ENCODE data around the gene ICAM5. TPM values are rescaled to one million over a fixed set of nuclear protein-coding genes. Genes with fewer than 3 reads are reported as not detected.

The ICAM5 gene
- polyA plus RNA-seq, 1 donor from 2014 or later = 4.1 TPM

- Histone ChIP-seq H3K79me2 (replicated peaks; ENCODE audit: insufficient read depth, low read length) (no peaks in the 10 kb centered on the region), H4K20me1 (ENCODE audit: insufficient read depth) (no peaks in the 10 kb centered on the region), H3K27ac (ENCODE audit: low read length) (no peak overlapping the region), H2AFZ (ENCODE audit: low read depth, low read length) (no peak overlapping the region), H3K27me3 (ENCODE audit: insufficient read depth, low read depth, low read length) (no peaks in the 10 kb centered on the region), H3K4me3 (ENCODE audit: low read length) (no peak overlapping the region), H3K9me2 (ENCODE audit: insufficient read depth, low read length) (no peaks in the 10 kb centered on the region), H3K4me2 (ENCODE audit: low read length) (no peak overlapping the region), H3K36me3 (ENCODE audit: insufficient read depth, low read length) (no peaks in the 10 kb centered on the region), H3K9me3 (ENCODE audit: low read length) (no peaks in the 10 kb centered on the region), H3K9ac (ENCODE audit: low read length) (no peak overlapping the region), H3F3A (ENCODE audit: insufficient read depth, low read length, poor library complexity, severe bottlenecking) (no peaks in the 10 kb centered on the region)
- TF ChIP-seq POLR2AphosphoS5 (IDR thresholded peaks at IDR 0.05) = no peak
- TF ChIP-seq, protein P1, sequence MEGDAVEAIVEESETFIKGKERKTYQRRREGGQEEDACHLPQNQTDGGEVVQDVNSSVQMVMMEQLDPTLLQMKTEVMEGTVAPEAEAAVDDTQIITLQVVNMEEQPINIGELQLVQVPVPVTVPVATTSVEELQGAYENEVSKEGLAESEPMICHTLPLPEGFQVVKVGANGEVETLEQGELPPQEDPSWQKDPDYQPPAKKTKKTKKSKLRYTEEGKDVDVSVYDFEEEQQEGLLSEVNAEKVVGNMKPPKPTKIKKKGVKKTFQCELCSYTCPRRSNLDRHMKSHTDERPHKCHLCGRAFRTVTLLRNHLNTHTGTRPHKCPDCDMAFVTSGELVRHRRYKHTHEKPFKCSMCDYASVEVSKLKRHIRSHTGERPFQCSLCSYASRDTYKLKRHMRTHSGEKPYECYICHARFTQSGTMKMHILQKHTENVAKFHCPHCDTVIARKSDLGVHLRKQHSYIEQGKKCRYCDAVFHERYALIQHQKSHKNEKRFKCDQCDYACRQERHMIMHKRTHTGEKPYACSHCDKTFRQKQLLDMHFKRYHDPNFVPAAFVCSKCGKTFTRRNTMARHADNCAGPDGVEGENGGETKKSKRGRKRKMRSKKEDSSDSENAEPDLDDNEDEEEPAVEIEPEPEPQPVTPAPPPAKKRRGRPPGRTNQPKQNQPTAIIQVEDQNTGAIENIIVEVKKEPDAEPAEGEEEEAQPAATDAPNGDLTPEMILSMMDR (IDR thresholded peaks at IDR 0.05; ENCODE audit: poor library complexity, severe bottlenecking) = no peak
- no peak for TF ChIP-seq MXI1 (conservative IDR thresholded peaks at IDR 0.05; ENCODE audit: poor library complexity, severe bottlenecking)
- TF ChIP-seq SMC3 (conservative IDR thresholded peaks at IDR 0.05; ENCODE audit: poor library complexity) = no peak
- no peak for TF ChIP-seq TAF1 (IDR thresholded peaks at IDR 0.05; ENCODE audit: low read depth)
- TF ChIP-seq, protein P2, sequence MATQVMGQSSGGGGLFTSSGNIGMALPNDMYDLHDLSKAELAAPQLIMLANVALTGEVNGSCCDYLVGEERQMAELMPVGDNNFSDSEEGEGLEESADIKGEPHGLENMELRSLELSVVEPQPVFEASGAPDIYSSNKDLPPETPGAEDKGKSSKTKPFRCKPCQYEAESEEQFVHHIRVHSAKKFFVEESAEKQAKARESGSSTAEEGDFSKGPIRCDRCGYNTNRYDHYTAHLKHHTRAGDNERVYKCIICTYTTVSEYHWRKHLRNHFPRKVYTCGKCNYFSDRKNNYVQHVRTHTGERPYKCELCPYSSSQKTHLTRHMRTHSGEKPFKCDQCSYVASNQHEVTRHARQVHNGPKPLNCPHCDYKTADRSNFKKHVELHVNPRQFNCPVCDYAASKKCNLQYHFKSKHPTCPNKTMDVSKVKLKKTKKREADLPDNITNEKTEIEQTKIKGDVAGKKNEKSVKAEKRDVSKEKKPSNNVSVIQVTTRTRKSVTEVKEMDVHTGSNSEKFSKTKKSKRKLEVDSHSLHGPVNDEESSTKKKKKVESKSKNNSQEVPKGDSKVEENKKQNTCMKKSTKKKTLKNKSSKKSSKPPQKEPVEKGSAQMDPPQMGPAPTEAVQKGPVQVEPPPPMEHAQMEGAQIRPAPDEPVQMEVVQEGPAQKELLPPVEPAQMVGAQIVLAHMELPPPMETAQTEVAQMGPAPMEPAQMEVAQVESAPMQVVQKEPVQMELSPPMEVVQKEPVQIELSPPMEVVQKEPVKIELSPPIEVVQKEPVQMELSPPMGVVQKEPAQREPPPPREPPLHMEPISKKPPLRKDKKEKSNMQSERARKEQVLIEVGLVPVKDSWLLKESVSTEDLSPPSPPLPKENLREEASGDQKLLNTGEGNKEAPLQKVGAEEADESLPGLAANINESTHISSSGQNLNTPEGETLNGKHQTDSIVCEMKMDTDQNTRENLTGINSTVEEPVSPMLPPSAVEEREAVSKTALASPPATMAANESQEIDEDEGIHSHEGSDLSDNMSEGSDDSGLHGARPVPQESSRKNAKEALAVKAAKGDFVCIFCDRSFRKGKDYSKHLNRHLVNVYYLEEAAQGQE (IDR thresholded peaks at IDR 0.05; ENCODE audit: borderline replicate concordance) = no peak
- no peak for TF ChIP-seq EP300 (conservative IDR thresholded peaks at IDR 0.05; ENCODE audit: poor library complexity, severe bottlenecking)
- TF ChIP-seq RAD21 (conservative IDR thresholded peaks at IDR 0.05) = no peak
- TF ChIP-seq EZH2 (IDR thresholded peaks at IDR 0.05; ENCODE audit: borderline replicate concordance, insufficient read depth, low read length, poor library complexity, severe bottlenecking) = no peak
These were observed 27.0 kb upstream of the ICAM5 start for GRCh38 chr19:10262771-10263170.

DNA sequence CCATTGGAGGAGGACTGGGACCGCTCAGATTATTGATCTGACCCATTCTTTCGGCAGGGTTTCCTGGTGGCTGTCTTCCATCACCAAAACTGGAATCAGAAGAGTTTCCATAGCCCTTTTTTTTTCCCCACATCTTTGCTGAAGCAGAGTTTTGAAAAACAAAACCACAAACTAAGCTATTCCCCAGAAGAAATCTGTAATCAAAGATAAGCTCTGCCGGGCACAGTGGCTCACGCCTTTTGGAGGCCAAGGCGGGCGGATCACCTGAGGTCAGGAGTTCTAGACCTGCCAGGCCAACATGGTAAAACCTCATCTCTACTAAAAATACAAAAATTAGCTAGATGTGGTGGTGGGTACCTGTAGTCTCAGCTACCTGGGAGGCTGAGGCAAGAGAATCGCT is 23.0 kb upstream of the ICAM5 start:
- Histone ChIP-seq H3K4me2 (ENCODE audit: low read length) (no peak overlapping the region), H3K9me3 (ENCODE audit: low read length) (no peaks in the 10 kb centered on the region), H3K27ac (ENCODE audit: low read length) (no peak overlapping the region), H3K27me3 (ENCODE audit: insufficient read depth, low read depth, low read length) (peaks cover 29% of the 10 kb centered on the region), H3K36me3 (ENCODE audit: insufficient read depth, low read length) (no peaks in the 10 kb centered on the region), H4K20me1 (ENCODE audit: insufficient read depth) (no peaks in the 10 kb centered on the region), H3F3A (ENCODE audit: insufficient read depth, low read length, poor library complexity, severe bottlenecking) (no peaks in the 10 kb centered on the region), H3K4me3 (ENCODE audit: low read length) (no peak overlapping the region), H3K9me2 (ENCODE audit: insufficient read depth, low read length) (no peaks in the 10 kb centered on the region), H2AFZ (ENCODE audit: low read depth, low read length) (no peak overlapping the region), H3K9ac (ENCODE audit: low read length) (no peak overlapping the region), H3K79me2 (replicated peaks; ENCODE audit: insufficient read depth, low read length) (no peaks in the 10 kb centered on the region)
- TF ChIP-seq TAF1 (IDR thresholded peaks at IDR 0.05; ENCODE audit: low read depth) (no peak), SMC3 (conservative IDR thresholded peaks at IDR 0.05; ENCODE audit: poor library complexity) (no peak), POLR2AphosphoS5 (IDR thresholded peaks at IDR 0.05) (no peak), MXI1 (conservative IDR thresholded peaks at IDR 0.05; ENCODE audit: poor library complexity, severe bottlenecking) (no peak), RAD21 (conservative IDR thresholded peaks at IDR 0.05) (no peak)
- TF ChIP-seq, protein P2 (IDR thresholded peaks at IDR 0.05; ENCODE audit: borderline replicate concordance) = no peak
- TF ChIP-seq, protein P1 (IDR thresholded peaks at IDR 0.05; ENCODE audit: poor library complexity, severe bottlenecking) = no peak
